Measurements from ENCODE around the gene GJA4. TPM values are rescaled to one million over a fixed set of nuclear protein-coding genes. Genes with fewer than 3 reads are reported as not detected.

GJA4 gene
- total and polyA plus RNA-seq, 4 donors = 6.1 to 10.6 (median 9.1) TPM

- Histone ChIP-seq H3K4me1 (ENCODE audit: control insufficient read depth in 4 of 4, insufficient read depth in 4 of 4, low read length in 3 of 4) (no peaks in the 10 kb centered on the region), H3K36me3 (ENCODE audit: control insufficient read depth in 4 of 4, insufficient read depth in 3 of 4, low read depth in 1 of 4, low read length in 3 of 4) (no peaks in the 10 kb centered on the region), H3K27me3 (ENCODE audit: control insufficient read depth in 4 of 4, insufficient read depth in 4 of 4, low read length in 3 of 4) (no peaks in the 10 kb centered on the region), H3K9me3 (ENCODE audit: control insufficient read depth in 4 of 4, low read length in 3 of 4) (no peaks in the 10 kb centered on the region), H3K4me3 (ENCODE audit: low read depth in 1 of 3, low read length in 3 of 3) (no peak overlapping the region), H3K27ac (ENCODE audit: low read depth in 1 of 2, low read length in 2 of 2) (no peak overlapping the region), H3K9ac (ENCODE audit: low read depth in 1 of 2, low read length in 2 of 2) (no peak overlapping the region)
- TF ChIP-seq RAD21 (IDR thresholded peaks at IDR 0.05) = no peak
- TF ChIP-seq EGR1 (IDR thresholded peaks at IDR 0.05; ENCODE audit: low read depth in 2 of 2) = no peak
- TF ChIP-seq NR2F2 (IDR thresholded peaks at IDR 0.05) = no peak
- TF ChIP-seq FOXA1 (IDR thresholded peaks at IDR 0.05) = no peak
- TF ChIP-seq HNF4A (conservative IDR thresholded peaks at IDR 0.05) = no peak
- no peak for TF ChIP-seq ZBTB33 (IDR thresholded peaks at IDR 0.05)
- no peak for TF ChIP-seq HNF4G (IDR thresholded peaks at IDR 0.05)
- no peak for TF ChIP-seq ATF3 (IDR thresholded peaks at IDR 0.05)
- no peak for TF ChIP-seq REST (IDR thresholded peaks at IDR 0.05)
- TF ChIP-seq CTCF (IDR thresholded peaks at IDR 0.05; ENCODE audit: low read depth, low read length, missing input control) = no peak
- no peak for TF ChIP-seq RXRA (IDR thresholded peaks at IDR 0.05)
- no peak for TF ChIP-seq GABPA (IDR thresholded peaks at IDR 0.05 in 1 of 2, conservative IDR thresholded peaks at IDR 0.05 in 1 of 2)
- no peak for TF ChIP-seq JUND (IDR thresholded peaks at IDR 0.05)
- TF ChIP-seq SP1 (IDR thresholded peaks at IDR 0.05) = no peak
- no peak for TF ChIP-seq YY1 (IDR thresholded peaks at IDR 0.05)
- no peak for TF ChIP-seq TAF1 (conservative IDR thresholded peaks at IDR 0.05)
- no peak for TF ChIP-seq FOXA2 (IDR thresholded peaks at IDR 0.05)
- 91% methylated on average over 13 of the region's 13 CpGs for WGBS
- no peak for DNase-seq (ENCODE audit: low spot score)
Observed at GRCh38 chr1:34761776-34762307, 31.0 kb upstream of the GJA4 start.

Data from liver (tissue), 9 donors.